Occipital lobe (tissue), 2 donors: ENCODE data around the gene PIMREG. TPM values are rescaled to one million over a fixed set of nuclear protein-coding genes. Genes with fewer than 3 reads are reported as not detected.

Source experiments
- DNase-seq: peaks from one replicate; lab custom pipeline; 2025; lab: John Stamatoyannopoulos, UW
- total RNA-seq: library from RNA; depleted of rRNA; stranded (reverse); fragments of >200 nt; gene quantifications from one replicate; pipeline ENCODE4 v1.2.3, GENCODE V29; 2014

The PIMREG gene
- total RNA-seq, 1 donor from 2014 or later = 5.9 TPM

- DNase-seq = no peak
Observed at GRCh38 chr17:6437466-6437865, 6.8 kb upstream of the PIMREG start.

GRCh38 chr17:6437956-6438355 is 6.3 kb upstream of the PIMREG start:
- DNase-seq = no peak

GRCh38 chr17:6439951-6440350 is 4.3 kb upstream of the PIMREG start:
- DNase-seq = no peak

- DNase-seq = no peak
Observed at GRCh38 chr17:6442775-6443174, 1.5 kb upstream of the PIMREG start.

GRCh38 chr17:6444571-6445335 is 498 bp downstream of the PIMREG start:
- no peak for DNase-seq

- no peak for DNase-seq
Observed at GRCh38 chr17:6446516-6447100, 2.4 kb downstream of the PIMREG start.

GRCh38 chr17:6448473-6448872 is 4.2 kb downstream of the PIMREG start:
- no peak for DNase-seq

GRCh38 chr17:6449307-6449706 is 5.1 kb downstream of the PIMREG start:
- no peak for DNase-seq

- DNase-seq = no peak
Observed at GRCh38 chr17:6450926-6451832, 6.9 kb downstream of the PIMREG start.

- DNase-seq = no peak
Observed at GRCh38 chr17:6452471-6453266, 8.4 kb downstream of the PIMREG start.

- DNase-seq = no peak
Observed at GRCh38 chr17:6453279-6454024, 9.2 kb downstream of the PIMREG start.

GRCh38 chr17:6454495-6455320 is 10.5 kb downstream of the PIMREG start:
- no peak for DNase-seq

GRCh38 chr17:6455321-6455705 is 11.1 kb downstream of the PIMREG start:
- DNase-seq = no peak

GRCh38 chr17:6456321-6456720 is 12.1 kb downstream of the PIMREG start:
- DNase-seq = no peak

- no peak for DNase-seq
Observed at GRCh38 chr17:6456914-6457687, 12.8 kb downstream of the PIMREG start.

- no peak for DNase-seq
Observed at GRCh38 chr17:6457688-6458459, 13.6 kb downstream of the PIMREG start.

- DNase-seq = no peak
Observed at GRCh38 chr17:6458460-6458950, 14.2 kb downstream of the PIMREG start.

GRCh38 chr17:6460531-6461161 is 16.4 kb downstream of the PIMREG start:
- no peak for DNase-seq
